GM12878 (cell line): ENCODE measurements around the gene DUSP14. TPM values are rescaled to one million over a fixed set of nuclear protein-coding genes. Genes with fewer than 3 reads are reported as not detected.

Experiments used
- ATAC-seq: fragments of 200-7000 bp; cut with Tn5 transposase; 3 replicates; pipeline ENCODE4 v1.9.1; 2020; ENCODE audit warnings: mild to moderate bottlenecking, moderate library complexity
- BruUV-seq: library from RNA; stranded (reverse); fragments of 400-500 nt; replicated peaks from 2 replicates; lab custom pipeline; 2021; lab: Mats Ljungman, UMichigan
- CTCF ChIA-PET: fragments of 300-600 bp; sonication (Branson Sonifier 250); formaldehyde crosslinking; extraction: SDS; loops from one replicate; lab custom pipeline; 2021; ENCODE audit warnings: inconsistent platforms; lab: Yijun Ruan, JAX
- POLR2A ChIA-PET: fragments of 350-600 bp; formaldehyde crosslinking; extraction: SDS; loops from one replicate; lab custom pipeline; 2021; ENCODE audit warnings: inconsistent platforms; lab: Charles Lee
- RAD21 ChIA-PET: fragments of 300-600 bp; sonication (Branson Sonifier 250); formaldehyde crosslinking; loops from one replicate; lab custom pipeline; 2023; ENCODE audit warnings: antibody characterized with exemption; ENCODE audit not compliant: unreplicated experiment; lab: Charles Lee
- SMC1A ChIA-PET: fragments of 300-600 bp; sonication (Branson Sonifier 250); formaldehyde crosslinking; loops from one replicate; lab custom pipeline; 2023; ENCODE audit not compliant: unreplicated experiment, uncharacterized antibody; lab: Charles Lee
- DNase-seq: peaks from one replicate; pipeline ENCODE4 v3.0.0-alpha.2; 2011; ENCODE audit warnings: low read depth, low spot score
- FAIRE-seq: peaks from 3 replicates; lab custom pipeline; 2011; peaks lifted over from hg19 to GRCh38; lab: Jason Lieb, UNC
- H2AFZ ChIP-seq: 2 replicates; pipeline ENCODE4 v1.6.0; 2011; ENCODE audit warnings: low read depth, low read length, control low read depth; ENCODE audit not compliant: control insufficient read depth
- H3K27ac ChIP-seq: 2 replicates; pipeline ENCODE4 v1.5.1; 2011; ENCODE audit warnings: control low read depth; ENCODE audit not compliant: control insufficient read depth, insufficient read depth
- H3K27me3 ChIP-seq, 2 experiments: replicated peaks in 1 of 2; 2 replicates each; pipeline versions ENCODE4 v1.6.0 to v1.6.1; 2011; ENCODE audit warnings: low read length in 1 of 2; ENCODE audit not compliant: control insufficient read depth in 2 of 2, insufficient read depth in 2 of 2
- H3K36me3 ChIP-seq, 2 experiments: 2 replicates each; pipeline ENCODE4 v1.5.1; 2011; ENCODE audit warnings: low read length in 1 of 2; ENCODE audit not compliant: control insufficient read depth in 2 of 2, insufficient read depth in 2 of 2
- H3K4me1 ChIP-seq: 2 replicates; pipeline ENCODE4 v1.6.1; 2011; ENCODE audit warnings: mild to moderate bottlenecking, low read length, moderate library complexity, mixed read lengths; ENCODE audit not compliant: control insufficient read depth, insufficient read depth
- H3K4me2 ChIP-seq: 2 replicates; pipeline ENCODE4 v1.6.0; 2011; ENCODE audit warnings: control low read depth; ENCODE audit not compliant: control insufficient read depth, insufficient read depth
- H3K4me3 ChIP-seq: fragments of 200-600 bp; sonication (generic); 2 replicates; pipeline ENCODE4 v1.5.1; 2016
- H3K79me2 ChIP-seq: 2 replicates; pipeline ENCODE4 v1.6.0; 2011; ENCODE audit warnings: low read length; ENCODE audit not compliant: control insufficient read depth, insufficient read depth
- H3K9ac ChIP-seq: 2 replicates; pipeline ENCODE4 v1.8.0; 2011; ENCODE audit warnings: low read length, control low read depth, mixed read lengths; ENCODE audit not compliant: control insufficient read depth, insufficient read depth
- H3K9me3 ChIP-seq: replicated peaks from 3 replicates; pipeline ENCODE4 v1.5.1; 2011; ENCODE audit warnings: mild to moderate bottlenecking, low read length; ENCODE audit not compliant: control insufficient read depth, insufficient read depth
- H4K20me1 ChIP-seq: 2 replicates; pipeline ENCODE4 v1.6.0; 2011; ENCODE audit not compliant: control insufficient read depth, insufficient read depth
- BHLHE40 ChIP-seq, 2 experiments: fragments of 450-650 bp in 1 of 2; IDR thresholded peaks; 2 replicates each; pipeline ENCODE4 v1.6.1; 2011 to 2017; ENCODE audit warnings: low read depth in 2 of 2, borderline replicate concordance in 1 of 2, improper control_type of control experiment in 1 of 2, low read length in 1 of 2, mild to moderate bottlenecking in 1 of 2
- POLR2AphosphoS5 ChIP-seq: IDR thresholded peaks from 2 replicates; pipeline ENCODE4 v1.6.1; 2011; ENCODE audit warnings: mild to moderate bottlenecking, low read length, inconsistent platforms
- RAD21 ChIP-seq: IDR thresholded peaks from 2 replicates; pipeline ENCODE4 v1.6.1; 2011; ENCODE audit warnings: mild to moderate bottlenecking, low read depth, low read length, moderate library complexity; ENCODE audit not compliant: insufficient read depth
- SUPT20H ChIP-seq: IDR thresholded peaks from 2 replicates; pipeline ENCODE4 v1.6.1; 2011; ENCODE audit warnings: low read depth, mild to moderate bottlenecking, low read length, moderate library complexity, borderline replicate concordance; ENCODE audit not compliant: control insufficient read depth
- YBX1 ChIP-seq: fragments of 450-650 bp; IDR thresholded peaks from 2 replicates; pipeline ENCODE4 v1.6.1; 2016; ENCODE audit warnings: antibody characterized with exemption
- WGBS: methylation state at CpG from one replicate; pipeline ENCODE4 v1.1.6; 2016; ENCODE audit warnings: low lambda C conversion rate; ENCODE audit not compliant: insufficient replicate concordance, insufficient coverage; ENCODE audit errors: missing lambda C conversion rate; 5-methylcytosine and 5-hydroxymethylcytosine counted together
- in situ Hi-C: fragments of 300-500 bp; cut with MboI; formaldehyde crosslinking; loops from 9 replicates; pipeline ENCODE4 v1.14.3; 2018; ENCODE audit warnings: mixed read lengths
- intact Hi-C: fragments of 100-400 bp; cut with micrococcal nuclease; formaldehyde crosslinking; loops from one replicate; pipeline ENCODE4 v1.14.2; 2022; ENCODE audit not compliant: unreplicated experiment
- polyA plus RNA-seq, 11 experiments: library from polyadenylated mRNA; depleted of rRNA in 4 of 11; unstranded in 6 of 11; stranded (reverse) in 5 of 11; fragments of >200 nt; fragmentation: Nextera tagmentation in 4 of 11; fragmentation: Illumina TruSeq in 1 of 11; extraction: Ambion mirVana in 4 of 11; extraction: Trizol in 1 of 11; gene quantifications; 1 replicate in 1 of 11; 2 replicates in 10 of 11; pipeline versions ENCODE4 v1.2.1 to v1.2.3, GENCODE V29; 2011 to 2016; ENCODE audit warnings: inconsistent platforms in 2 of 11, missing spikeins in 2 of 11, low read depth in 1 of 11
- total RNA-seq, 4 experiments: library from RNA; depleted of rRNA in 3 of 4; stranded (reverse); fragments of >200 nt in 3 of 4; fragmentation: Illumina TruSeq in 1 of 4; extraction: Trizol in 1 of 4; gene quantifications; 2 replicates each; pipeline versions ENCODE4 v1.2.1 to v1.2.3, GENCODE V29; 2013 to 2021
- TF ChIP-seq, protein P1 (sequence below): fragments of 450-650 bp; IDR thresholded peaks from 2 replicates; pipeline ENCODE4 v1.6.1; 2017; ENCODE audit warnings: low read depth, mild to moderate bottlenecking, moderate library complexity
- TF ChIP-seq, protein P2 (sequence below): fragments of 450-650 bp; IDR thresholded peaks from 2 replicates; pipeline ENCODE4 v1.6.1; 2017; ENCODE audit warnings: borderline replicate concordance
- TF ChIP-seq, protein P3 (sequence below): fragments of 450-650 bp; formaldehyde crosslinking; IDR thresholded peaks from 2 replicates; pipeline ENCODE4 v1.4.0; 2022; ENCODE audit warnings: mild to moderate bottlenecking, moderate library complexity

The DUSP14 gene
- total and polyA plus RNA-seq, 10 of the 15 experiments (the other 5 are each of a cell fraction or from before 2014, with no cell fraction given), result 14.5 to 36.5 (median 24.4) TPM

DNA sequence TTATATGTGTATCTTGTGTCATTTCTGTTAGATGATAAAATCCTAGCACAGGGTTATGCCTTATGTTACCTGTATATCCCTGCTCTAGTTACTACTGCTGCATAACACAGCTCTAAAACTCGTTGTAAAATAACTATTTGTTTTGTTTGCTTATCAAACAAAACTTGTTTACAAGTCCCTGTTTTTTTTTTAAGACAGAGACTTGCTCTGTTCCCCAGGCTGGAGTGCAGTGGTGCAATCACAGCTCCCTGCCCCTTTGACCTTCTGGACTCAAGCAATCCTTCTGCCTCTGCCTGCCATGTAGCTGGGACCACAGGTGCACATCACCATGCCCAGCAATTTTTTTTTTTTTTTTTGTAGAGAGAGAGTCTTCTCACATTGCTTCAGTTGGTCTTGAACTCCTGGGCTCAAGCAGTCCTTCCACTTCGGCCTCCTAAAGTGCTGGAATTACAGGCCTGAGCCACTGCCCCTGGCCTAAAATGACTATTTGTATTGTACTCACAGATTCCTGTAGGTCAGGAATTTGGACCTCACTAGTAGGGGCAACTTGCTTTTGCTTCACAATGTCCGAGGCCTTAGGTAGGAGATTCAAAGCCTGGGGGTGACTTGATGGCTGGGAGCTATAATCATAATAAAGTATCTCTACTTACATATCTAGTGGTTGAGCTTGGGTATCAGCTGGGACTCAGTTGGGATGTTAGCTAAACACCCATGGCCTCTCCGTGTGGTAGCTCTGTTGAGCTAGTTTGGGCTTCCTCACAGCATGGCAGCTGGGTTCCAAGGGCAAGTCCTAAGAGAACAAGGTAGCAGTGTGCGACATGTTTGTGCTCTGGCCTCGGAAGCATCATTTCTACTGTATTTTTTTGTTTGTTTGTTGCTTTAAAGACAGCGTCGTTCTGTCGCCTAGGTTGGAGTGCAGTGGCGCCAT, 12.6 kb downstream of the DUSP14 start (continued):
- TF ChIP-seq SUPT20H, result no peak
- no peak for TF ChIP-seq YBX1
- TF ChIP-seq, protein P1, sequence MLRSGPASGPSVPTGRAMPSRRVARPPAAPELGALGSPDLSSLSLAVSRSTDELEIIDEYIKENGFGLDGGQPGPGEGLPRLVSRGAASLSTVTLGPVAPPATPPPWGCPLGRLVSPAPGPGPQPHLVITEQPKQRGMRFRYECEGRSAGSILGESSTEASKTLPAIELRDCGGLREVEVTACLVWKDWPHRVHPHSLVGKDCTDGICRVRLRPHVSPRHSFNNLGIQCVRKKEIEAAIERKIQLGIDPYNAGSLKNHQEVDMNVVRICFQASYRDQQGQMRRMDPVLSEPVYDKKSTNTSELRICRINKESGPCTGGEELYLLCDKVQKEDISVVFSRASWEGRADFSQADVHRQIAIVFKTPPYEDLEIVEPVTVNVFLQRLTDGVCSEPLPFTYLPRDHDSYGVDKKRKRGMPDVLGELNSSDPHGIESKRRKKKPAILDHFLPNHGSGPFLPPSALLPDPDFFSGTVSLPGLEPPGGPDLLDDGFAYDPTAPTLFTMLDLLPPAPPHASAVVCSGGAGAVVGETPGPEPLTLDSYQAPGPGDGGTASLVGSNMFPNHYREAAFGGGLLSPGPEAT, result no peak
- TF ChIP-seq, all 136 proteins: peak for 0

DNA sequence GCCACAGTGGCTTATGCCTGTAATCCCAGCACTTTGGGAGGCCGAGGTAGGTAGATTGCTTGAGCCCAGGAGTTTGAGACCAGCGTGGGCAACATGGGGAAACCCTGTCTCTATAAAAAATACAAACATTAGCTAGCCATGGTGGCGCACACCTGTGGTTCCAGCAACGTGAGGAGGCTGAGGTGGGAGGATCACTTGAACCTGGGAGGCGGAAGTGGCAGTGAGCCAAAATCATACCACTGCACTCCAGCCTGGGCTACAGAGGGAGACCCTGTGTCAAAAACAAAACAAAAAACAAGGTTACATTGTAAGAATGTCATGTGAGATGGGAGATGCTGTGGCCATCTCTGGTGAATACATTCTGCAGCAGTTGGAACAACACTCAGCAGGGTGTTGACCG, 13.5 kb downstream of the DUSP14 start:
- no TSS peak for BruUV-seq
- Histone ChIP-seq H3K4me1 (no peaks in the 10 kb centered on the region), H3K9ac (no peak overlapping the region), H2AFZ (no peak overlapping the region), H3K27ac (no peak overlapping the region), H3K4me3 (no peak overlapping the region), H3K79me2 (no peaks in the 10 kb centered on the region; the same call in 1 of the 2 replicates), H3K36me3 (peaks cover 0 to 2% of the 10 kb centered on the region in 2 experiments; a peak in 3 of 4 replicates), H4K20me1 (no peaks in the 10 kb centered on the region), H3K27me3 (no peaks in the 10 kb centered on the region), H3K9me3 (no peaks in the 10 kb centered on the region), H3K4me2 (no peak overlapping the region)
- in situ Hi-C loops (loop anchor here (25.0 kb wide), 1 partner anchor 884 kb away; no protein-coding TSS in a partner anchor), intact Hi-C loops (no loop called here)
- WGBS, result 89% methylated on average over 6 of the region's 6 CpGs
- POLR2A ChIA-PET, result interaction anchor here (0.7 kb wide), 1 partner anchor 26 kb away, joined by 3 read pairs; no protein-coding TSS in a partner anchor
- RAD21 ChIA-PET, result no interaction called here
- ATAC-seq (no peak), FAIRE-seq (no peak), DNase-seq (no peak)
- SMC1A ChIA-PET, result no interaction called here
- CTCF ChIA-PET, result interaction anchor here (1.1 kb wide), 1 partner anchor 130 kb away, joined by 4 read pairs; no protein-coding TSS in a partner anchor
- TF ChIP-seq, protein P2, sequence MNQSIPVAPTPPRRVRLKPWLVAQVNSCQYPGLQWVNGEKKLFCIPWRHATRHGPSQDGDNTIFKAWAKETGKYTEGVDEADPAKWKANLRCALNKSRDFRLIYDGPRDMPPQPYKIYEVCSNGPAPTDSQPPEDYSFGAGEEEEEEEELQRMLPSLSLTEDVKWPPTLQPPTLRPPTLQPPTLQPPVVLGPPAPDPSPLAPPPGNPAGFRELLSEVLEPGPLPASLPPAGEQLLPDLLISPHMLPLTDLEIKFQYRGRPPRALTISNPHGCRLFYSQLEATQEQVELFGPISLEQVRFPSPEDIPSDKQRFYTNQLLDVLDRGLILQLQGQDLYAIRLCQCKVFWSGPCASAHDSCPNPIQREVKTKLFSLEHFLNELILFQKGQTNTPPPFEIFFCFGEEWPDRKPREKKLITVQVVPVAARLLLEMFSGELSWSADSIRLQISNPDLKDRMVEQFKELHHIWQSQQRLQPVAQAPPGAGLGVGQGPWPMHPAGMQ, result no peak
- no peak for TF ChIP-seq POLR2AphosphoS5
- no peak for TF ChIP-seq RAD21
- TF ChIP-seq BHLHE40 (IDR thresholded peaks at IDR 0.05; ENCODE audit: borderline replicate concordance in 1 of 2, low read depth in 2 of 2, low read length in 1 of 2), result no peak
- TF ChIP-seq, protein P3, sequence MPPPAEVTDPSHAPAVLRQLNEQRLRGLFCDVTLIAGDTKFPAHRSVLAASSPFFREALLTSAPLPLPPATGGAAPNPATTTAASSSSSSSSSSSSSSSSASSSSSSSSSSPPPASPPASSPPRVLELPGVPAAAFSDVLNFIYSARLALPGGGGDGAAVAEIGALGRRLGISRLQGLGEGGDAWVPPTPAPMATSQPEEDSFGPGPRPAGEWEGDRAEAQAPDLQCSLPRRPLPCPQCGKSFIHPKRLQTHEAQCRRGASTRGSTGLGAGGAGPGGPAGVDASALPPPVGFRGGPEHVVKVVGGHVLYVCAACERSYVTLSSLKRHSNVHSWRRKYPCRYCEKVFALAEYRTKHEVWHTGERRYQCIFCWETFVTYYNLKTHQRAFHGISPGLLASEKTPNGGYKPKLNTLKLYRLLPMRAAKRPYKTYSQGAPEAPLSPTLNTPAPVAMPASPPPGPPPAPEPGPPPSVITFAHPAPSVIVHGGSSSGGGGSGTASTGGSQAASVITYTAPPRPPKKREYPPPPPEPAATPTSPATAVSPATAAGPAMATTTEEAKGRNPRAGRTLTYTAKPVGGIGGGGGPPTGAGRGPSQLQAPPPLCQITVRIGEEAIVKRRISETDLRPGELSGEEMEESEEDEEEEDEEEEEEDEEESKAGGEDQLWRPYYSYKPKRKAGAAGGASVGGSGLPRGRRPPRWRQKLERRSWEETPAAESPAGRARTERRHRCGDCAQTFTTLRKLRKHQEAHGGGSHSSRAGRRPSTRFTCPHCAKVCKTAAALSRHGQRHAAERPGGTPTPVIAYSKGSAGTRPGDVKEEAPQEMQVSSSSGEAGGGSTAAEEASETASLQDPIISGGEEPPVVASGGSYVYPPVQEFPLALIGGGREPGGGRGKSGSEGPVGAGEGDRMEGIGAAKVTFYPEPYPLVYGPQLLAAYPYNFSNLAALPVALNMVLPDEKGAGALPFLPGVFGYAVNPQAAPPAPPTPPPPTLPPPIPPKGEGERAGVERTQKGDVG, result no peak
